ENCODE results near the gene DNASE1L2.

DNA sequence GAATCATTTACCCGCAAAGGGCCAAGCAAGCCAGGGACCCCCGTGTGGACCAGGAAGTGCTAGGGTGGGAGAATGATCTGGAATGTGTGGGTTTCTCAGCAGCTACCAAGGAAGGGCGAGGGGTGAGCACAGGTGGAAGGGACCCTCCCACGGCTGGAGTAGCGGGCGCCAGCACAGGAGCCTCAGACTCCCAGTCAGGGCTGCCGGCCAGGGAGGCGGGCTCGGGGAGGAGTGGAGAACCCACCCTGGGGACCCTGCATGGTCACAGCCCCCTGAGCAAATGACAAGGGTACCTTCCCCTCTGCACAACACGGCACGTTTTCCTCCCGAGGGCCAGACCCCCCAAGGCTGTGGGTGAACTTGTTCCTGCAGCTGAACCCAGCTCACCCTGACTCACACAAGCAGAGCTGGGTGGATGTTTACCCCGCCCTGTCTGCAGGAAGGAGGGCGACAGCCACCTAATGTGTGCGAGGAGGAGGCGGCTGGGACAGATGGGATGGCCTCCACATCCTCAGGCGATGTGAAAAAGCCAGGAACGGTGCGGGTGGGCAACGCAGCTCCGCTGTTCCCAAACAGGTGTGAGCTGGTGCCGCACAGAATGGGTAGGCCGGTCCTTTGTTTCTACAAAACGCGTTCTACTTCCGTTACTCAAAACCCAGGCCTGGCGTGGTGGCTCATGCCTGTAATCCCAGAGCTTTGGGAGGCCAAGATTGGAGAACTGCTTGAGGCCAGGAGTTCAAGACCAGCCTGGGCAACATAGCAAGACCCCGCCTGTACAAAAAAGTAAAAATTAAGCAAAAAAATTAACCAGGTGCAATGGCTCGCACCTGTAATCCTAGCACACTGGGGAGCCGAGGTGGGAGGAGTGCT, 8.9 kb downstream of the DNASE1L2 start:
- TF ChIP-seq, protein P1, sequence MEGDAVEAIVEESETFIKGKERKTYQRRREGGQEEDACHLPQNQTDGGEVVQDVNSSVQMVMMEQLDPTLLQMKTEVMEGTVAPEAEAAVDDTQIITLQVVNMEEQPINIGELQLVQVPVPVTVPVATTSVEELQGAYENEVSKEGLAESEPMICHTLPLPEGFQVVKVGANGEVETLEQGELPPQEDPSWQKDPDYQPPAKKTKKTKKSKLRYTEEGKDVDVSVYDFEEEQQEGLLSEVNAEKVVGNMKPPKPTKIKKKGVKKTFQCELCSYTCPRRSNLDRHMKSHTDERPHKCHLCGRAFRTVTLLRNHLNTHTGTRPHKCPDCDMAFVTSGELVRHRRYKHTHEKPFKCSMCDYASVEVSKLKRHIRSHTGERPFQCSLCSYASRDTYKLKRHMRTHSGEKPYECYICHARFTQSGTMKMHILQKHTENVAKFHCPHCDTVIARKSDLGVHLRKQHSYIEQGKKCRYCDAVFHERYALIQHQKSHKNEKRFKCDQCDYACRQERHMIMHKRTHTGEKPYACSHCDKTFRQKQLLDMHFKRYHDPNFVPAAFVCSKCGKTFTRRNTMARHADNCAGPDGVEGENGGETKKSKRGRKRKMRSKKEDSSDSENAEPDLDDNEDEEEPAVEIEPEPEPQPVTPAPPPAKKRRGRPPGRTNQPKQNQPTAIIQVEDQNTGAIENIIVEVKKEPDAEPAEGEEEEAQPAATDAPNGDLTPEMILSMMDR (conservative IDR thresholded peaks at IDR 0.05; ENCODE audit: low read depth, low read length) = no peak
- TF ChIP-seq EZH2 (IDR thresholded peaks at IDR 0.05; ENCODE audit: borderline replicate concordance, low read depth, low read length, poor library complexity, severe bottlenecking) = no peak

All from A673 (cell line).